GM21717 (cell line): ENCODE data around the gene KRT13.
"Not testable (repeated sequence)": the region's sequence is repeated elsewhere in the genome, so short reads cannot be mapped to it uniquely, and the experiment has no call there.

Source experiments
- ATAC-seq: cut with Tn5 transposase; IDR thresholded peaks from one replicate; pipeline ENCODE4 v1.9.1; 2021; ENCODE audit warnings: mild to moderate bottlenecking, moderate library complexity; ENCODE audit not compliant: unreplicated experiment

Gene KRT13

DNA sequence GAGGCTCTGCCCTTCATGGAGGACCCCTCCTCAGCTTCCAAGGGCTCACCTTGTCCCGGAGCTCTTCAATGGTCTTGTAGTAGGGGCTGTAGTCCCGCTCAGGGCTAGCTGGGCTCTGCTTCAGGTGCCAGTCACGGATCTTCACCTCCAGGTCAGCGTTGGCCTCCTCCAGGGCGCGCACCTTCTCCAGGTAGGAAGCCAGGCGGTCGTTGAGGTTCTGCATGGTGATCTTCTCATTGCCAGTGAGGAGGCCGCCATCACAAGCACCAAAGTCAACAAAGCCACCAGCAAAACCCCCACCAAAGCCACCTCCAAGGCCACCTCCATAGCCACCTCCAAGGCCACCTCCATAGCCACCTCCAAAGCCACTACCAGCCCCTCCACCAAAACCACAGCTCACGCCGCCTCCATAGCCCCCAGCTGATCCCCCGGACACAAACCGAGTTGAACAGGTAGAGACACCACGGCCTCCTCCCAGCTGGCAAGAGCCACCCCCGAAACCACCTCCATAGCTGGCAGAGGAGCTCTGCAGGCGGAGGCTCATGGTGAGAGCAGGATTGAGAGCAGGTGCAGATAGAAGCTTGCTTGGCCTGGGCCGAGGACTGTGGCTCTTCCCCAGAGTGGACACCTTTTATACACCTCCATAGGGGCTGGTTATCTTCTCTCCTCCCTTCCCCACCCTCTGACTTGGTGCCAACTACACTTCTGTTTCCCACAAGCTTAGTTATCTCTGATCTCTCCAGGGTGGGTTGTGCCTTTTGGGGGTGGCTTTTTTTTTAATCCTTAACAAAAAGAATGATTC is at the start of gene KRT13:
Gene KRT13, minus strand, starts transcription at position 606 of the 802 bp plus-strand sequence. Its CDS starts 62 bp downstream, at position 544.
- no peak for ATAC-seq

DNA sequence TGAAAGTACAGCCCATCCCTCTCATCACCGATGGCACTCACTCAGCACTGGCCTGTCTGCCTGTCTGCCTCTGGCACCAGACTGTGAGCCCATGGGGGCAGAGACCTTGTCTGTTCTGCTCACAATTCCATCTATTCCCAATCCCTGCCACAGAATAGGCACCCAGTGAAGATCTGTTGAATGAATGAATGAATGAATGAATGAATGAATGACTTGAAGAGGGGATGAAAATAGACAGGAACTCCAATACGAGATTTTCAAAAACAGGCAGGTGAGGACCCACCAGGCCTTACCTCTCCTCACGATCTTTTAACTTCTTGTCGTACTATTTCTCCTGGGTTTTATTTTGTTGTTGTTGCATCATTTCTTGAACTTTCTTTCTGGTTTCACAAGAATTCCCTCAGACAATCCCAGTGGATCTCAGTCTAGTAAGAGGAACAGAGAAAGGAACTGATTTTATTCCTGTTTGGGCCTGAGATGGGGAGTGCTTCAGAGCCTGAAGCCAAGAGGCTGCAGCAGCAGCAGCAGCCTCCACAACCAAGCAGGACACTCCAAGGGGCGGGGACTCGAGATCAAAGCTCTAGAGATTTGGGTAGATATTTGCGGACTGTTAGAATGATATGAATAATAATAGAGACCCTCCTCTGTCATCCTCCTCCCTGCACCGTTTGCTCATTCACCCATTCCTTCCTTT is 48.7 kb upstream of the KRT13 start:
- no peak for ATAC-seq

DNA sequence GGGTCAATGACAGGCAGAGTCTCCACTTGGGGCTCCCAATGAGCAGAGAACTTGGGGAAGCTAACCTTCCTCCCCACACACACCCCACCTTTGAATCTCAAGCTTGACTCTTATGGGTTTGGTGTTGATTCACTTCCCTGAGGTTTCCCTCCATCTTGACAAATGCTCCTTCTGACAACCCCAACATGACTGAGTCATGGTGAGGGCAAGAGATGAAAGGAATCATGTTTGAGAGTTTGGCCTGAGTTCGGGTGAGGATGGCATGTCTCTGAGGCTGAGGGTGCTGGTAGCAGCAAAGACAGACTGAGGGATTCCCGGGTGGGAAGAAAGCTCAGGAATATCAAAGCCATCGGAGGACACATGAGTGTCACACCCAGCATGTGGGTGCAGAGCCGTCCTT is 47.8 kb upstream of the KRT13 start:
- ATAC-seq: no peak

DNA sequence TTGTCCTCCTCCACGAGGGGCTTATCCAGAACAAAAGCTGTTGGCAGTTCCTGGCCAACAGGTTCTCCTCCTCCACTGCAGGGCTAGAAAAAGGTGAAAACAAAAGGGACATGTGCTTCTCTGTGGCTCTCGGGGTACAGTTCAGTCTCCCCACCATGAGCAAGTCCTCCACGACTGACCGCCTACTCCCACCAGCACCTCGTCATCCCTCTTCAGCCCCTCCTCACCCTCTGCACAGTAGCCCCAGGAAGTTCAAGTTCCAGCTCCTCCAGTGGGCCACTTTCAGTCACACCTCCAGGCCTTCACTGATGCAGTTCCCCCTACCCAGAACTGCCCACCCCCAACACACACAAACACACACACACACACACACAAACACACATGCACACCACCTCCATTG is 47.0 kb upstream of the KRT13 start:
- no peak for ATAC-seq

DNA sequence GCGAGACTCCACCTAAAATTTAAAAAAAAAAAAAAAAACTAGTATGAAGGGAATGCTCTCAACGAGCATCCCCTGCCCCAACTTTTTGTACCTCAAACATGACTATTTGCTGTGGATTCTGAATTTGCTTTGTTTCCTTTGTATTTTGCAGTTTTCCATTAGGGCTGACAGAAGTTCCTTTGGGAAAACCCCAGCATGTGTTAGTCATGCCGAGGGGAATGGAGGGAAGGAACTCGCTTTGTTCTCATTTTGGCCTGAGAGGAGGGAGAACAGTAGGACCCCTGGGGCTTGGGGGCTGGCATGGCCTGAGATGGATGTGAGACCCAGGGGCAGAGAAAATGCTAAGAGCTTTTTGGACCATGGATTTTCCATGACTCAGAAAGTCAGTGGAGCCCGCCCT is 46.0 kb upstream of the KRT13 start:
- no peak for ATAC-seq

DNA sequence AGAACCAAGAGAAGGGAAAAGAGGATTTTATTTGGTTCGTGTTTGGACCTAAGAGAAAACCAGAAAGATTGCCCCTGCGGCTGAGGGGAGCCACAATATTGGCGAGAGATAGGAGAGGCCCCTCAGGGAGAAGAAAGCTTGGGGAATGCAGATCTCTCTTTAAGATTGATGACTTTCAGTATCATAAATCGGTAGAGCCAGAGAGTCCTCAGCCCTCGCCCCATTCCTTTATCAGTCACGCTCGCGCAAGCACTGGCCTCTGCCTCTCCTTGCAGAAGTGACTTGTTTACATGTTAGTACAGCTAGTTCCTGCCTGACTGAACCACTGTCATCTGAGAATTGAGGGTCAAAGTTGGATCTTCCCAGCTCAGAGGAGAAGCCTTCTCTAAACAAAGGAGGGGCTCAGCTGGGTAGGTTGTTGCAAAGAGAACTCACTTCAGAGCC is 44.2 kb upstream of the KRT13 start:
- ATAC-seq: no peak

DNA sequence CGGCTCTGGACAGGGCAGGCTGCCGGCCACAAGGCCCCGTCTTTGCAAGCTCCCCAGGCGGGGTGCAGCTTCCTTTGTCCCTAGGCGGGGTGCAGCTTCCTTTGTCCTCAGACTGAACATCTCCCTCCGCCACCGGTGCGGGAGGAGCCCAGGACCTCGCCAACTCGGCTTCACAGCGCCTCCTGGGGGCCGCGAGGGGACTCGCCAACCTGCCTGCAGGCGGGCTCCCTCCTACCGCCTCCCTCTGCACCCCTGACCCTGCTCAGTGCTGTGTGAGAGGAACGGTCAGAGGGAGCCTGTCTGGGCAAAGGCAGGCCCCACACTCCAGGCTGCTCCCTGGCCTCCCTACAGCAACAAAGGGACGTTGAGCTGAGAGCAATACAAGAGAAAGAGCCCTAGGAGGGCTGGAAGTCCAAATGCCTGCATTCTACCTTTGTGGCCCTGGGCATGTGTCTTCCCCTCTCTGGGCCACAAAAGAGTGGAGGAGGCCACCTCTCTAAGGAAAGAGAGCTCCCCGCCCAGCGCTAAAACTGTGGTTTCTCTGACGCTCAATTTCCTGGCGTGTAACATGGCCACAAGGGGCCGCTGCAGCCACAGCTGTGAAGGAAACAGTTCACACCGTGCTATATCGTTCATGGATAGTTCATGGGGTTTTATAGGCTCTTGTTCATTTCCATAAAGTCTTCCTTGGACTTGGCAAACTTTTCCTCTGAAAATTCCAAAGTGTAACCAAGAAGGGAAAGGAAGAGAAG is 43.6 kb upstream of the KRT13 start:
- no peak for ATAC-seq

DNA sequence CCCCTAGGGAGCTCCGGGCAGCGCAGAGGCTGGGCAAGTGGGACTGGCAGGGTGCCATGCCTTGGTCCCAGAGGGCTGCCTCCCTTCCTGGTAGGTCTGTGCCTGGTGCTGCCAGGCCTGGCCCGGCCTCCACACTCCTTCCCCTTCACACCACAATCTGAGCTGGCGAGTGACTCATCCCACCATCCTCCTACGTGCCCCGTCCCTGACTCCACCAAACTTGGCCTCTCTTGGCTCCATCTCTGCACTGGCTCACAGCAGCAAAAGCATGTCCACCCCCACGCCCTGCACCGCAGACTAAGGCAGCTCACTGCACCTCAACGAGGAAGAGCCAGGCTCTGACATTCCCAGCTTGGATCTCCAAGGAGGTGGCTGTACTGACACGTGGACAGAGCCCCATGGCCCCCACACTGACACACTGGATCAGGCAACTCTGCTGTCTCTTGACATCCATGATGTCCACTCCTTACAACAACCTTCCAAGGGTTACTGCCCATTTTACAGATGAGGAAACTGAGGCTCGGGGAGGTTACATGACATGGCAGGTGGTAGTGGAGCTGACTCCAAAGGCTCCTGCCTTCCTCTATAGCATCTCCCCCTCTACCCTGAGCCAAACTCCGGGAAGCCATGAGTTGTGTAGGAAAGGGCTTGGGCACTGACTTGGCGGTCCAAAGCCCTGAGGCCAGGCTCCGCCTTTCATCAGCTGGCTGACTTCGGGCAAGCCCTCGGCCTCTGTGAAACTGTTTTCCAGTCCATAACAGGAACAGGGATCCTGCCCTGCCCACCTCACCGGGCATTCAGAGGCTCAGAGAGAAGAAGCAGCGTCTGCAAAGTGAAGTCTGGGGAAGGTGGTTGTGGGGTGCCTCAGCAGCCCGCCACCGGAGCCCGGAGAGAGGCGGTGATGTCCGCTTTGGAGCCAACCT is 42.8 kb upstream of the KRT13 start:
- no peak for ATAC-seq

DNA sequence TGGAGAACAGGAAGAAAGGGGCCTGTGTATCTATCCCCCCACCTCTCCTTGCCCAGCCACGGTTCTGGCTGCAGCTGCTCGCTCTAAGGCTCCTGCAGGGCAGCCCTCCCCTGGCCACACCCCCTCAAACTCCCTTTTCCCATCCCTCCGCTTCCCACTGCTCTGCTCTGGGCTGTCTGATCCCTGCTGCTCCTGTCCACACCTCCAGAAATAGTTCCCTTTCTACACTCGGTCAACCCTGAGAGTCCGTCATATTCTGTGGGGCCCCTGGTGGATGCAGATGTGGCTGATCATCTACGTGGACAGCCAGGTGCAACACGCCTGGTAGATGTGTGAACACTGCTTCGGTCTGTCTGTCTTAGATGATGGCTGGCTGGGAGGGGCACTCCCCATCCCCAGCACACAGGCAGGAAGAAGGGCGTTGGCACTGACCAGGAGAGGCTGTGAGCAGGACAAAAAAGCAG is 42.0 kb upstream of the KRT13 start:
- ATAC-seq: no peak

DNA sequence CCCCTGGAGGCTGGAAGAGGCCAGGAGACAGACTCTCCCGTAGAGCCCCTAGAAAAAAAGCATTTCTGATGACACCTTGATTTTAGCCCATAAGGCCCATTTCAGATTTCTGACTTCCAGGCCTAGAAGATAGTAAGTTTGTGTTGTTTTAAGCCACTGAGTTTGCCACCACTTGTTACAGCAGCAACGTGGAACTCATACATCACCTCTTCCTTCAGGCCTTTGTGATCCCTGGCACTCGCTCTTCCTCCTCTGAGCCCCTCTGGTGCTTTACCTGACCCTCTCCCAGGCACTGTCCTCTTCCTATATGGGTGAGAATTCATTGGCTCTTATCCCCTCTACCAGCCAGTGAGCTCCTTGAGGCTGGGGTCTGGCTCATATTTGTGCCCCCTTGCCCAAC is 41.4 kb upstream of the KRT13 start:
- ATAC-seq: no peak

DNA sequence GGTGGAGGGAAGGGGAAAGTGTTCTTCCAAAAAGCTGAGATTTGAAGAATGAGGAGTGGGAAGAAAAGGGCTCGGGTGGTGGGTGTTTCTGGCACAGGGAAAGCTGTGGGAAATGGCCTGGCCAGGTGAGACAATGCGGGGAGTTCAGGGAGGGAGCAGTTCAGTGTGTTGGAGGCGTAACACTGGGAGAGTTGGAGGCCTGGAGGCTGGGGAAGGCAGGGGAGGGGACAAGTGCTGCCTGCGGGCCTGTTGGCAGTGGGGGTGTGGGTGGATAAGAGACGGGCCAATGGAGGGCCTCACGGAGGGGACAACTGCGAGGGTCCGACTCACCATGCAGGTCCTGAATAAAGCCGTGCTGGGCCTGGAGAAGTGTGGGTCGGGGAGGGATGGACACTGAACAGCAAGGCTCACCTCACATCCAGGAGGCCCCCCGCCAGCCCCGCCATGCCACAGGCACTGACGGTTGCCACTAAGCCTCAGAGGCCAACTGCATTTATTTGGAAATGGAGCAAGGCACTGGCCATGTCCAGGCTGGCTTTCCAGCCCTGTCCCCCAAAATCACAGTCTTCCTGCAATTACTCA is 40.5 kb upstream of the KRT13 start:
- ATAC-seq: no peak

DNA sequence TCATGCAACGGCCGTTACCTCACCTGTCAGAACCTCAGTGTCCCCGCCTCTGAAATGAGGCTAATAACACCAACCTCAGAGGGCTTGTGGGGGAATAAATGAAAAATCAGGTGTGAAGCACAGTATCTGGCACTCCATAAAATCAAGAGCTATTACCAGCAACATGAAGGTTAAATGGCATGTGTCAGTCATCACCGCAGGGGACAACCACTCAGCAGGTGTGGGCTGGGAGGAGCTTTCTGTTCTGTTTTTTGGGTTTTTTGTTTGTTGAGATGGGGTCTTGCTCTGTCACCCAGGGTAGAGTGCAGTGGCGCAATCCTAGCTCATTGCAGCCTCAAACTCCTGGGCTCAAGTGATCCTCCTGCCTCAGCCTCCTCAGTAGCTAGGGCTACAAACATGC is 39.5 kb upstream of the KRT13 start:
- ATAC-seq: no peak

DNA sequence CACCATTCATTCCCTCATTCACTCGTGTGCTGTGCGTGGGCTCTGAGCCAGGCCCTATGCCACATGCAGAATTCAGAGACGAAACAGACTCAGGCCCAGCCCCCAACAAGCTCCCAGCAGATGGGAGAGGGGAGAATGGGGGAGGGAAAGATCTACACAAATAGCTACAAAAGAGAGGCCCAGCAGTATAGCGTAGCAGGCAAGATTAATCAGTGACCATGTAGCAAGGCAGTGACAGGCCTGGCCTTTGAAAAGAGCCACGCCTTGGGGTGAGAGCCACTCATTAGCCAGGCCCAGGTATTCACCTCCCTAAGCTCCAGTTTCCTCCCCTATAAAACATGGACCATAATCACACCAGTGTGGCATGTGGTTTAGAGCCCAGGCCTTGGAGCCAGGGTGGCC is 39.1 kb upstream of the KRT13 start:
- no peak for ATAC-seq

DNA sequence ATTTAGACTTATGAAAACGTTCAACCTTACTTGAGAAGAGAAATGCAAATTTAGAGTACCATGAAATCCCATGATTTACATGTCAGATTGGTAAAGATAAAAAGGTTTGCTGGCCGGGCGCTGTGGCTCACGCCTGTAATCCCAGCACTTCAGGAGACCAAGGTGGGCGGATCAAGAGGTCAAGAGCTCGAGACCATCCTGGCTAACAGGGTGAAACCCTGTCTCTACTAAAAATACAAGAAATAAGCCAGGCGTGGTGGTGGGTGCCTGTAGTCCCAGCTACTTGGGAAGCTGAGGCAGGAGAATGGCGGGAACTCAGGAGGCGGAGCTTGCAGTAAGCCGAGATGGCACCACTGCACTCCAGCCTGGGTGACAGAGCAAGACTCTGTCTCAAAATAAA is 37.4 kb upstream of the KRT13 start:
- not testable (repeated sequence) for ATAC-seq

DNA sequence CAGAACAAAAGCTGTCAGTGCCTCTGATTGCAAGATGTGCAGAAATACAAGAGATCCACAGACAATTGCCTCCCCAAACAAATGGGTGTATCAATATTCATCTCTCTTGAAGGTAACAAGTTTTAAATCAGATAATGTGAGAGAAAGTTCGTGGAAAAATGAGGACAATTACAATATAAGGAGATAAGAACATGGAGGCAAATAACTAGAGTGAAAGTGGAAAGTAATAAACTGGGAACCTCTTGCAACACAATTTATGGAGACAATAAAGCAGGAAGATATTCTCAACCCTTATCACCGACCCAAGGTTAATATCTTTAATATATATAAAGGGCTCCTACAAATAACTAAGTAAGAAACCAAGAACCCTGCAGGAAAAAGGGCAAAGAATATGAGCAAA is 36.9 kb upstream of the KRT13 start:
- no peak for ATAC-seq

DNA sequence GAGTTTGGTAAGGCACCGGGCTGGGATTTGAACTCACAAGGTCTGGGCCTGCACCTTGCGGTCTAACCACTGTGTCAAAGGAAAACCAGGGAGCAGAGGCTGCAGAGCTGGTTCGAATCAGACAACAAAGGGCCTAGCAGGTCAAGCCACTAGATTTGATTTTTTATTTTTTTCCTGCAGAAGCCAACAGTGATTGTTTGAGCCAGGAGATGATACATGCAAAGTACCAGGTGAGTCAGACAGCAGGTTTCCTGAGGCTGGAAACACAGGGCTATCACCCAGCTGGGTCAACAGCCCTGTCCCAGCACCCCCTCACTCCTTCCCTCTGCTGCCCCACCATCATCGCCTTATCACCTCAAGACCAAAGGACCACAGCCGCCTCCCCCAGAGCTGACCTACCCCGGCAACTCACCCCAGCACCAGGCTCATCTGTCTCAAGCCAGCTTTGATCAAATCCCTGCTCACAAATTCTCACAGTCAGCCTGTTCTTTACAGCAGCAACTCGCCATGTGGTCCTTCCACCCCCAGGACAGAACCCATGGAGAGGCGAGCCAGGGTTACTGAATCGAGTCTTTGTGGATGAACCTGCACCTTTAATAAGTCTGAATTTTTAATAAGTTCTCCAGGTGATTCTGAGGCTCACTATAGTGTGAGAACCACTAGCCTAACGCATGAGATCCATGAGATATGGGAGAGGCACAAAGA is 35.7 kb upstream of the KRT13 start:
- no peak for ATAC-seq

DNA sequence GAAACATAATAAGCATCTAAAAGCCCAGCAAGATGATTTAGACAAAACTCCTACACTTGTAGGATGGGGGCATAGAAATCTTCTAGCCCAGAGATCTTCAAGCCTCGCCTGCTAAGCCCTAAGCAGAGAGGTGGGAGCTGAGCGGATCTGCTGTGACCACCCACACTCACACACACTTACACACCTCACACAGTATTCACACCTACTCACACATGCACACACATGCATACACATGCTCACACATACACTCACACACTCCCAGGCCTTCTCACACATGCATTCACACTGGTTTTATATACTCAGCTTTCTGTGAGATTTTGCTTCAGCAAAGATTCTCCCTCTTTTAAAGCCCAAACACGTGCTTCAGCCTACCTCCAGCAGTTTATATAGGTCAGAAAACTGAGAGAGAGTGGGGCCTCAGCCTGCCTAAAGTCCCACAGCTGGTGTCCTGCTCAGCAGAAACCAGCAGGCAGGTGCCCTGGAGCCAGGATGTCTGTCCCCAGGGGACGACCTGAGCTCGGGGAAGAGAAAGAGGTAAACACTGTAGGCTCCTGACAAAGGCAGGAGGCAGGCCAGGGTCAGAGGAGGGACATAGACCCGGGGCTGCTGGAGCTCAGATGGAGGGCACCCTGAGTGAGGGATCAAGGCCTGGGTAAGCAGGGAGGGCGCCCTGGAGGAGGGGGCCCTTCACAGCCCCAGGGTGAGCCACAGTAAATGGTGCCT is 34.7 kb upstream of the KRT13 start:
- no peak for ATAC-seq

DNA sequence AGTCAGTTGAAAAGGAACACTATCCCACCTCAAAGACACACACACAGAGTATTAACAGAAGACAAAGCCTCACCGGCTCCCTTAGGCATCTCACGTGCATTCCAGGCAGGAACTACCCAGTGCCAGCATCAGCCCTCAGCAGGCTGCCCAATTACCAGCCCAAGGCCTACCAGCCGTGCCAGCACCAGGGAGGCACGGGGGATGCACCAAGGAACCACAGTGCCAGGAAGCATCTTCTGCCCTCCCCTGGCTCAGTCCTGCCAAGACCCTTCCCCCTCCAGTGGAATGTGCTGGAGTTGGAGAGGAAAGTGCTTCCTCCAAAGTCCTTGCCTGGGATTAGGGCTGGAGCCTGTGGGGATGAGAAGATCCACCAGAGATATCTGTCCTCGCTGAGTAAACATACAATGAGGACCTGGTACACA is 33.7 kb upstream of the KRT13 start:
- ATAC-seq: no peak

DNA sequence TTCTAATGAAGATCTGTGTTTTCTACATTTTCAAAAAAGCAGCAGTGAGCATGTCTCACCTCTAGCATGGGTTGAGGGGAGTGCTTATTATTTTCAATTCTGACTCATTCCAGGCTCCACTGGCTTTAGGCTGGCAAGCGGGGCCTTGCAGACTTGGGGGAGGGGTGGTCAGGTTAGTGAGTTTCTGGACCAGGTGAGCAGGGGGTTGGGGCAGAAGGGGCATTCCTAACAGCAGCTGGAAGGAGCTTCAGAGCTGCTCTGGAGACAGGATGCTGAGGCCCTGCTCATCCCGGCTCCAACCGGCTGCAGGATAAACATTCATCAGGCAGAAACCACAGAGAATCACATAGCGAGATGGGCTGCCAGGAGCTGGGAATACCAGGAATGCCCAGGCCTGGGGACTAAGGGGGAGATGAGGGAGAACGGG is 33.2 kb upstream of the KRT13 start:
- no peak for ATAC-seq
